Gastrocnemius medialis (tissue), 4 donors: ENCODE measurements around the gene FAM53A. TPM values are rescaled to one million over a fixed set of nuclear protein-coding genes. Genes with fewer than 3 reads are reported as not detected.

ENCODE experiments used
- ATAC-seq, 2 donors: fragments of 150-250 bp; one replicate each; pipeline ENCODE4 v1.9.1; 2016
- DNase-seq, 2 donors: peaks; one replicate each; pipeline ENCODE4 v3.0.0-alpha.2; 2019
- H3K27ac ChIP-seq, 4 donors: fragments of 200-600 bp; sonication (generic); 1 replicate in 1 of 4; 2 replicates in 3 of 4; pipeline ENCODE4 v1.5.1; 2016 to 2018; ENCODE audit warnings: mild to moderate bottlenecking in 2 of 4, moderate library complexity in 1 of 4
- H3K27me3 ChIP-seq, 3 donors: fragments of 200-600 bp; sonication (generic) in 2 of 3; 1 replicate in 1 of 3; 2 replicates in 2 of 3; pipeline versions ENCODE4 v1.5.1 to v1.6.0; 2016 to 2019; ENCODE audit warnings: mild to moderate bottlenecking in 1 of 3, moderate library complexity in 1 of 3
- H3K36me3 ChIP-seq, 2 donors: fragments of 200-600 bp; sonication (generic) in 1 of 2; one replicate each; pipeline ENCODE4 v1.5.1; 2017 to 2018
- H3K4me1 ChIP-seq, 2 donors: fragments of 200-600 bp; sonication (generic) in 1 of 2; one replicate each; pipeline ENCODE4 v1.5.1; 2016 to 2017; ENCODE audit warnings: mild to moderate bottlenecking in 2 of 2
- H3K4me3 ChIP-seq, 4 donors: fragments of 200-600 bp; sonication (generic) in 3 of 4; 1 replicate in 1 of 4; 2 replicates in 3 of 4; pipeline ENCODE4 v1.5.1; 2016 to 2019; ENCODE audit warnings: mild to moderate bottlenecking in 2 of 4
- H3K9me3 ChIP-seq, 3 donors: fragments of 200-600 bp; sonication (generic) in 2 of 3; 1 replicate in 1 of 3; 2 replicates in 2 of 3; pipeline ENCODE4 v1.5.1; 2016 to 2019
- CTCF ChIP-seq, 5 experiments: fragments of 450-650 bp in 3 of 5; fragments of 200-600 bp in 2 of 5; sonication (generic) in 2 of 5; IDR thresholded peaks in 4 of 5; conservative IDR thresholded peaks in 1 of 5; 1 replicate in 4 of 5; 2 replicates in 1 of 5; pipeline ENCODE4 v1.5.1; 2016 to 2019; ENCODE audit warnings: antibody characterized with exemption in 5 of 5, mild to moderate bottlenecking in 3 of 5, moderate library complexity in 3 of 5
- POLR2A ChIP-seq, 2 donors: fragments of 450-650 bp; IDR thresholded peaks; one replicate each; pipeline ENCODE4 v1.6.1; 2017; ENCODE audit warnings: antibody characterized with exemption in 2 of 2, mild to moderate bottlenecking in 2 of 2, moderate library complexity in 2 of 2
- in situ Hi-C, 4 donors: fragments of 200-750 bp; cut with MboI; loops; one replicate each; pipeline versions ENCODE4 v1.15.0 to v1.8.0; 2017; ENCODE audit warnings: low sequenced_read_pairs in 4 of 4
- intact Hi-C: fragments of 100-400 bp; cut with DNase I; formaldehyde crosslinking; loops from one replicate; pipeline ENCODE4 v1.15.1; 2023; ENCODE audit warnings: low total_unique reads
- total RNA-seq, 4 donors: library from RNA; depleted of rRNA; stranded (reverse); fragments of >200 nt; gene quantifications; one replicate each; pipeline versions ENCODE4 v1.1.0 to v1.2.3, GENCODE V29; 2016

Gene FAM53A
- total RNA-seq, 4 donors from 2014 or later = 1.8 to 5.2 (median 2.8) TPM

DNA sequence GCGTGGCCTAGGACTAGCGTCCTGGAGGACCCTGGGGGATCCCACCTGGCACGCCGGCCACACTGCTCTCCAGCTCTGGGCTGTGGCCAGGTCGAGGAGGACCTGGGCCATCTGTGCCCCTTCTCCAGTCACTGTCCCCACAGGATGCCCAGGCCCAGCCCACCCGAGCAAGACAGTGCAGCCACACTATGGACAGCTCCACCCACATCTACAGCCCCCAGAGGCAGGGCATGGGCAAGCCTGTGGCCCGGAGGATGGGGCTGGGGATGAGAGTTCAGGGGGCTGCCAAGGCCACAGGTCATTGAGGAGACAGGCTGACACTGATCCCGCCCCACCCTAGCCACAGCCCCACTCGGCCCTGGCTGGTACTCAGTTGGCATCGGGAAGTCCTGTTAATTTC is 30.3 kb downstream of the FAM53A start:
- ATAC-seq = no peak
- intact Hi-C loops = no loop called here
- no peak for DNase-seq
- H3K9me3 ChIP-seq = no peaks in the 10 kb centered on the region
- no peaks in the 10 kb centered on the region for H3K4me1 ChIP-seq
- H3K27ac ChIP-seq = no peak overlapping the region
- H3K27me3 ChIP-seq = no peaks in the 10 kb centered on the region
- H3K36me3 ChIP-seq = no peaks in the 10 kb centered on the region
- no peak for TF ChIP-seq CTCF (IDR thresholded peaks at IDR 0.05 in 4 of 5, conservative IDR thresholded peaks at IDR 0.05 in 1 of 5)
- no peak for TF ChIP-seq POLR2A (IDR thresholded peaks at IDR 0.05)
- in situ Hi-C loops = no loop called here
- no peak overlapping the region for H3K4me3 ChIP-seq

GRCh38 chr4:1652088-1652487 is 32.0 kb downstream of the FAM53A start:
- in situ Hi-C loops (no loop called here), intact Hi-C loops (no loop called here)
- Histone ChIP-seq H3K36me3 (no peaks in the 10 kb centered on the region), H3K9me3 (no peaks in the 10 kb centered on the region), H3K4me1 (no peaks in the 10 kb centered on the region), H3K27ac (no peak overlapping the region), H3K27me3 (no peaks in the 10 kb centered on the region), H3K4me3 (no peak overlapping the region)
- TF ChIP-seq POLR2A (IDR thresholded peaks at IDR 0.05) (no peak), CTCF (IDR thresholded peaks at IDR 0.05 in 4 of 5, conservative IDR thresholded peaks at IDR 0.05 in 1 of 5) (no peak)
- ATAC-seq = no peak
- no peak for DNase-seq

- Histone ChIP-seq H3K27me3 (no peaks in the 10 kb centered on the region), H3K4me1 (no peaks in the 10 kb centered on the region), H3K36me3 (no peaks in the 10 kb centered on the region), H3K27ac (no peak overlapping the region), H3K9me3 (no peaks in the 10 kb centered on the region), H3K4me3 (no peak overlapping the region)
- in situ Hi-C loops = no loop called here
- intact Hi-C loops = no loop called here
- no peak for DNase-seq
- TF ChIP-seq CTCF (IDR thresholded peaks at IDR 0.05 in 4 of 5, conservative IDR thresholded peaks at IDR 0.05 in 1 of 5) (no peak), POLR2A (IDR thresholded peaks at IDR 0.05) (no peak)
- ATAC-seq = no peak
These were observed 32.5 kb downstream of the FAM53A start for GRCh38 chr4:1651609-1652008.

- H3K4me3 ChIP-seq = no peak overlapping the region
- in situ Hi-C loops = loop anchor here in 2 of 4 donors (25.0 kb wide), 1 partner anchor 287 kb away; no protein-coding TSS in a partner anchor
- intact Hi-C loops = no loop called here
- H3K27me3 ChIP-seq = no peaks in the 10 kb centered on the region
- H3K9me3 ChIP-seq = no peaks in the 10 kb centered on the region
- H3K4me1 ChIP-seq = no peaks in the 10 kb centered on the region
- DNase-seq (no peak), ATAC-seq (no peak)
- no peaks in the 10 kb centered on the region for H3K36me3 ChIP-seq
- no peak overlapping the region for H3K27ac ChIP-seq
- TF ChIP-seq CTCF (IDR thresholded peaks at IDR 0.05 in 4 of 5, conservative IDR thresholded peaks at IDR 0.05 in 1 of 5) = no peak
- no peak for TF ChIP-seq POLR2A (IDR thresholded peaks at IDR 0.05)
These were observed 35.2 kb downstream of the FAM53A start for GRCh38 chr4:1648962-1649361.

GRCh38 chr4:1647432-1647831 is 36.7 kb downstream of the FAM53A start:
- DNase-seq (no peak), ATAC-seq (no peak)
- no peaks in the 10 kb centered on the region for H3K9me3 ChIP-seq
- no peaks in the 10 kb centered on the region for H3K27me3 ChIP-seq
- TF ChIP-seq POLR2A (IDR thresholded peaks at IDR 0.05) (no peak), CTCF (IDR thresholded peaks at IDR 0.05 in 4 of 5, conservative IDR thresholded peaks at IDR 0.05 in 1 of 5) (no peak)
- H3K36me3 ChIP-seq = no peaks in the 10 kb centered on the region
- no peaks in the 10 kb centered on the region for H3K4me1 ChIP-seq
- intact Hi-C loops (no loop called here), in situ Hi-C loops (loop anchor here in 2 of 4 donors (25.0 kb wide), 1 partner anchor 285 kb away; no protein-coding TSS in a partner anchor)
- no peak overlapping the region for H3K4me3 ChIP-seq
- no peak overlapping the region for H3K27ac ChIP-seq
